GM21526 (cell line): Measurements from ENCODE around the gene KLRB1.
"Not testable (repeated sequence)": the region's sequence is repeated elsewhere in the genome, so short reads cannot be mapped to it uniquely, and the experiment has no call there.

ENCODE experiments used
- ATAC-seq: cut with Tn5 transposase; IDR thresholded peaks from one replicate; pipeline ENCODE4 v1.9.1; 2021; ENCODE audit warnings: moderate library complexity; ENCODE audit not compliant: unreplicated experiment, low FRiP score

Gene KLRB1

DNA sequence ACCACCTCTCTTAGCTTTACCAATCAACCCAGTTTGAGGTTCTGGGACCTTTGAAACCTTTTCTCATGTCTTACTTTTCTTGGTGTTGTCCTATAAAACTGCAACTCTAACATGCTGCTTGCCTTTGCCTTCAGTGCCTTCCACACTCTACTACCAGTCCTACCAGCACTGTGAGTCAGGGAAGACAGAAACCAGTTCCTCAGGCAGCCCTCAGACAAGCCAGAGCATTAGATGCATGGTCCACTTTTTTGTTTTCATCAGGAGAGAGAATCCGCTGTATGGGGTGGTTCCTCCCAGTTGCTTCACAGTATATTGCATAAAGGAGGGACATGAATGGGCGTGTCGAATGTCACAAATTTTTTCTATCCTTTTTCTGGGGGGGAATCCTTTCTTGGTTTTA, 17.3 kb upstream of the KLRB1 start:
- ATAC-seq: no peak

DNA sequence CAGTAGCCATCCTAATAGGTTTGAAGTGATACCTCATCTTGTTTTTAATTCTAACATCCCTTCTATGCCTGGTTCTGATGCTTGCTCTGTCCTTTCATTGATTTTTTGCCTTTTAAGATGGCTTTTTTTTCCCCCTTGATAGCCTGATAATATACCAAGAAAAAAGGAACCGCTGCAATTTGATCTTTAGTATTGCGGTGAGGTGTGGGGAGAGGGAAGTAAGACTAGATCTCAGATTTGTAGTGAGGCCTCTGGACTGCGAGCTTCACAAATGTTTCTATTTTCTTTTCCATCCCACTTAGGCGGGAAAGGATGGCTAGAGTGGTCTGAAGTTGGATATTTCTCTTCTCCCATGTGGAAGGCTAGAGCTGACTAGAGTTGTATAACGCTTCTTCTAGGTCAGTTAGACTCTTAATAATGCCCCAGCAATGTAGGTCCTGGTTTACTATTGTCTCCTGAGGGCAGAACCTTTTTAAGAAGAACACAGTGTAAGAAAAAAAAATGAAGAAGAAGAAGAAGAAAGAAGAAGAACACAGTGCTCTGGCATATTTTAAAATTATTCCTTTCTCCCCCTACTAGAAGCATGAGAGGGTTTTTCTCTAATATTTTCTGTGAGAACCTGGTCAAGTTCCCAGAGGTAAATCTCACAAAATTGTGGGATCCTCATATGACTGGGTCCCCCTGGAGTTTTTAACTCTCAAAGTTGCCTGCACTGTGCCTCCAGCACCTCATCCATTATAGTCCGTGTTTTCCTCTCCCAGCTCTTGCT, 11.9 kb upstream of the KLRB1 start:
- ATAC-seq: no peak

DNA sequence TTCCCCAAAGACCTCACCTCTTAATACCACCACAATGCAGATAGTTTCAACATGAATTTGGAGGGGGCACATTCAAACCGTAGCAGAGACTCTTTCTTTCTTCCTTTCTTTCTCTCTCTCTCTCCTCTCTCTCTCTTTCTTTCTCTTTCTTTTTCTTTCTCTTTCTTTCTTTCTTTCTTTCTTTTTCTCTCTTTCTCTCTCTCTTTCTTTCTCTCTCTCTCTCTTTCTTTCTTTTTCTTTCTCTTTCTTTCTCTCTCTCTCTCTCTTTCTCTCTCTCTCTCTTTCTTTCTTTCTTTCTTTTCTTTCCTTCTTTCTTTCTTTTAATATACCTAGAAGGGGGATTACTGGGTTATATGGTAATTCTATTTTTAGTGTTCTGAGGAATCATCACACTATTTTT, 11.2 kb upstream of the KLRB1 start:
- not testable (repeated sequence) for ATAC-seq

DNA sequence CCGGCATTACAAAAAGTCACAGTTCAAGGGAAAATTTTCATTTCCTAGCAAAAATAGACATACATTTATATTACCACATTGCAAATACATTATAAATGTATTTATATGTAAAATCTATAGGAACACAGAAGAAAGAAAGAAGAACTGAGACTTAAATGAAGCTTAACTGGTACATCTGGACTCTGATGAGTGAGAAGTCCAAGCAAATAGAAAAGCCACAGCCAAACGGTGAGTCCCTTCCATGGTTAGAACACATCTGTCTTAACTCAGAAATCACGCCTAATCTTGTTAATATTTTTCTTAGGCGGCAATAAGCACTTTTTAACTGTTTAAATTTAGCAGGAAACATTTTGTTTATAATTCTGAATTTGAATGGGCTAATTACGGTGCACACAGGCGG, 9.4 kb upstream of the KLRB1 start:
- no peak for ATAC-seq

DNA sequence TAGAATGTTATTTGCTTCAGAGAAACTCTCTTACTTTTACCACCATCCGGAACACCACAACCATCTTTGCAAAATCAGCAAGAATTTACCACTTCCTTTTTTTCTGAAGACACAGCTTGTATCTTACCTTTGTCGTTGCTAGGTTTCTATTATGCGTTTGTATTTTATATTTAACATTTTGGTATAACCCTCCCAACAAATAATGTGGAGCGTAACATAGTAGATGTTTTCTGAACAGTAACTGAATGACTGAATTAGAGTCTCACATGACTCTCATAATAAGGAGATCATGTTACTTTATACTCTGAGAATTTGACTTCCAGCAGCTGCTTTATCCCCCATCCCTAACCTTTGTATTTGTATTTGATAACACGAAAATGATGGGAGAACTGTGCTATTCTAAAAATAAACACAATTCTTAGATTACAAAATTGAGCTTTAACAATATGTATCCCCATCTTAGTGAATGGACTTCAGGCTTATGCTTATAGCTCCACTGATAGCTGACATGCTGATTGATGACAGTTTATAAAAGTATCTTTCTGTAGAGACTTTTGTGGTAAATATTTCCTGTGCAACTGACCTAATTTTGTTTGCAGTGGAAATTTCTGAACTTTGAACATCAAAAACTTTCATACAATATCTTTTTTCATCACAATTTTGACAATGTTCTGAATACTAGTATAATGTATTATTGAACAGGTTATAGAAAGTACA, 7.9 kb upstream of the KLRB1 start:
- no peak for ATAC-seq

DNA sequence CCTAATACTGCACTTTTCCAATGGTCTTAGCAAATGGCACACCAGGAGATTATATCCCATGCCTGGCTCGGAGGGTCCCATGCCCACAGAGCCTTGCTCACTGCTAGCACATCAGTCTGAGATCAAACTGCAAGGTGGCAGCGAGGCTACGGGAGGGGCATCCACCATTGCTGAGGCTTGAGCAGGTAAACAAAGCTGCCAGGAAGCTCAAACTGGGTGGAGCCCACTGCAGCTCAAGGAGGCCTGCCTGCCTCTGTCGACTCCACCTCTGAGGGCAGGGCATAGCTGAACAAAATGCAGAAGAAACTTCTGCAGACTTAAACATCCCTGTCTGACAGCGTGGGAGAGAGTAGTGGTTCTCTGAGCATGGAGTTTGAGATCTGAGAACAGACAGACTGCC, 2.9 kb upstream of the KLRB1 start:
- not testable (repeated sequence) for ATAC-seq

DNA sequence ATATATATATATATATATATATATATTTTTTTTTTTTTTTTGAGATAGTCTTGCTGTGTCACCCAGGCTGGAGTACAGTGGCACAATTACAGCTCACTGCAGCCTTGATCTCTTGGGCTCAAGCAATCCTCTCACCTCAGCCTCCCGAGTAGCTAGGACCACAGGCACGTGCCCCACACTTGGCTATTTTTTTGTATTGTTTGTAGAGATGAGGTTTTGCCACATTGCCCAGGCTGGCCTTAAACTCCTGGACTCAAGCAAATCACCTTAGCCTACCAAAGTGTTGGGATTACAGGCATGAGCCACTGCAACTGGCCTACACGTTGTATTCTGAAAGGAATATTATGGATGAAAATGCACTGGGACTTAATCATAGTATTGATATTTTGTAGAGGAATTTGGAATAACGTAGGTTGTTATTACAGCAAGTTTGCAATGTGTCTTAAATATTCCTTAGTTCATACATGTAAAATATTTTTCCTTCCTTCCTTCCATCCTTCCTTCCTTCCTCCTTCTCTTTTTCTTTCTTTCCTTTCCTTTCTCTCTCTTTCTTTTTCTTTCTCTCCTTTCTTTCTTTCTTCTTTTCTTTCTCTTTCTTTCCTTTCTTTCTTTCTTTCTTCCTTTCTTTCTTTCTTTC, 862 bp downstream of the KLRB1 start:
- ATAC-seq: no peak

DNA sequence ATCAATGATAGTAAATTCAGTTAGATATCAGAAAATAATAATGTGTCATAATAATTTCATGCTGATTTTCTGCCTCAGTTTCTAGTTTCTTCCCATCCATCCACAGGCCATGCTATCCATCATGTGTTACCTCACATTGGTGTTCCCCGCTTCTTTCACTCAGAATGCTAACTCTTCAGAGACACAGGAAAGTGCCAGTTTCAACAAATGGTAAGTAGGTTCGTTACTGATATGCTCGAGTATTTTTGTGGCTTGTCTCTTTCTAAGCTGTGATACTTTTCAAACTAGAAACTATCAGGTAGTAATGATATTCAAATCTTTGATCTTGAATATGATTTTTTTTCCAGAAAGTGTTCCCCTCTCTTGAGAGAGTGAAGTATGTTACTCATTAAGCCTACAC, 1.5 kb downstream of the KLRB1 start:
- ATAC-seq: no peak

DNA sequence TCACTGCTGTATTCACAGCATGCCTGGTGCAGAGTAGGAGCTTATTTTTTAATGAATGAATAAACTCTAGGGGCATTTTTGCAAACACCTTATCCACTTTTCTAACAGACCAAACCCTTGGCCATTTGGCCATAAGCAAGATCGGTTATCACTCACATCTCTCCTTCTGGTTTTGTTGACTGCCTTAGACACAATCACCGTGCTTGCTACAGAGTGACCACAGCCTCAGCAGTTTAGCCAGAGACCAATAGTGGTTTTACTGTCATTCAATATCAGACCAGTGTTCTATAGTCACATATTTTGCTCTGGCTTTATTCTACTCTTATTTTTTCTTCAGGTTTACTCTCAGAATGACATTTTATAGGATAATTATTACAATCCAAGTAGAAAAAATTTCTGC, 2.2 kb downstream of the KLRB1 start:
- ATAC-seq: no peak

DNA sequence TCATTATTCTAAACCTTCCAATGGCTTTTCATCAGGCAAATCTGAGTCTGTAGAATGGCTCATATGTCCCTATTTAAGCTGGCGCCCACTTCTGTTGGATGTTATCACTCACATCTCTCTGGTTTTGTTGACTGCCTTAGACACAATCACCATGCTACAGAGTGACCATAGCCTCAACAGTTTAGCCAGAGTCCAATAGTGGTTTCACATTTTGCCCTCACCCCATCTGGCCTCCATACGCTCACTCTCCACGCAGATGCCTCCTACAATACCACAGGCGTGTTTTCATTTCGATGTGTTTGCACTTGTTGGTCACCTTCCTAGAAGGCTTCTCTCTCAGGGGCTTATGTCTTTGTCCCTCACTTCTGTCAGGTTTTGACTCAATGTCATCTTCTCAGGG, 3.4 kb downstream of the KLRB1 start:
- no peak for ATAC-seq

DNA sequence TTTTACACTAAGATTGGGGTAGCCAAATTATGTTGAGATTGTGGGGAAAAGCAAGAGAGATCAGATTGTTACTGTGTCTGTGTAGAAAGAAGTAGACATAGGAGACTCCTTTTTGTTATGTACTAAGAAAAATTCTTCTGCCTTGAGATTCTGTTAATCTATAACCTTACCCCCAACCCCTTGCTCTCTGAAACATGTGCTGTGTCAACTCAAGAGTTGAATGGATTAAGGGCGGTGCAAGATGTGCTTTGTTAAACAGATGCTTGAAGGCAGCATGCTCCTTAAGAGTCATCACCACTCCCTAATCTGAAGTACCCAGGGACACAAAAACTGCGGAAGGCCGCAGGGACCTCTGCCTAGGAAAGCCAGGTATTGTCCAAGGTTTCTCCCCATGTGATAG, 7.3 kb downstream of the KLRB1 start:
- ATAC-seq: not testable (repeated sequence)

DNA sequence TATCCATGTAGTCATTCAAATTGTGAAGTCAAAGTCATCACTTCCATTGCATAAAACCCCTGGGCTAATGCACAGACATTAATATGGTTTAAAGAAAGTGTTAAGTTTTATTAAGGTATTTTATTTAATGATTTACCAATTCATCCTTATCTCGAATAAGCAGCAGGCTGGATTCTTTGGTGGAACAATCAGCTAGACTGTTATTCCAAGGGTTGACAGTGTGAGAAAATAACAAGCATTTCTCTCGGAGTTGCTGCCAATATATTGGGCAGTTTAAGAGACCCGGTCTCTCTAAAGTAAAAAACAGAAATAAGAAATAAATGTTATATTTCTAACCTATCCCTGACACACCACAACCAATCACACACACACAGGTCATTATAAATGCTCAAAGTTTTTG, 9.4 kb downstream of the KLRB1 start:
- no peak for ATAC-seq

DNA sequence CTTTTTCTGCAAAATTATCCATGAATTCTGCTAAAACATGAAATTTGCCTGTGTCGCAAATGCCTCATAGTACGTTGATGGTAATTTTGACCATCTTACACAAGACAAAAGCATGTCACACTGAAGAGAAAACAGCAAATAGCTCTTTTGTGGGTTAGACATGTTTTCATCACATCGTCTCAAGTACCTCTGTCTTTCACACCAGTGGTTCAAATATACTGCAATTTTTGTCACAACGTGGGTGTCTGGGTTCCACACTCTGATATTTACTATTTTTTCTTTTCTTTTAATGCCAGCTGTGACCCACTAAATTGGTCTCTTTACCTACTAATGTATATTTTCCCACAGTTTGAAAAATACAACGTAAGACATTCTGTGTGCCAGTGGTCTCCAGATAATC, 10.4 kb downstream of the KLRB1 start:
- ATAC-seq: no peak

DNA sequence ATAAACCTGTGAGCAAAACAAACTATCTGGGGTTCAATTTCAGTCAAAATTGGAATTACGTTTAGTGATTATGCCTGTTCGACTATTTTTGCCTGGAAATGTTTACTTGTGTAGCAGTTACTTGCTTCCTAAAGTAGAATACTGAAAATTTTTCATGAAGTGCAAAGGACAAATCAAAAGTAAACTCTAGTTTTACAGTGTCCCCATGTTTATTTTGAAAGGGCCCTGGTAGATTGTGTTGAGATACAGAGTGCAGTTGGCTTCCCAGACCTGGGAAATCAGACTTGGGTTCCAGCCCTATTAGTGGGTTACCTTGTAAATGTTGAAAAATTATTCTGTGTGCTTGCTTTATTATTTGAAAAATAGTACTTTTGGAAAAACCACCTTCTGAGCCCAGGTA, 17.3 kb downstream of the KLRB1 start:
- no peak for ATAC-seq

DNA sequence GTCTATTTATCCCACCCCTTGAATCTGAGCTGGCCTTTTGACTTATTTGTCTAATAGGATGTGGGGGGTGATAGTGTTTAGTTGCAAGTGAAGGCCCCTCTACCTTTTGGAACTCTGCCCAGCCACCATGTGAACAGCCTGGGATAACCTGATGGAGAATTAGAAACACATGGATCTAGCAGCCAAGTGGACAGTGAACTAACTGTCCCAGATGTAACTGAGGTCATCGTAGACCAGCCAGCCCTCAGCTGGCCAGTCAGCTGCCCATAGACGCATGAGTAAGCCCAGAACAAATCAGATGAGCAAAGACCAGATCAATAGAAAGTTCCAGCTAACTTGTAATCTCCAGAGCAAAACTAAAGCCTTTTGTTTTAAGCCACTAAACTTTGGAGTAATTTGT, 19.0 kb downstream of the KLRB1 start:
- ATAC-seq: no peak

DNA sequence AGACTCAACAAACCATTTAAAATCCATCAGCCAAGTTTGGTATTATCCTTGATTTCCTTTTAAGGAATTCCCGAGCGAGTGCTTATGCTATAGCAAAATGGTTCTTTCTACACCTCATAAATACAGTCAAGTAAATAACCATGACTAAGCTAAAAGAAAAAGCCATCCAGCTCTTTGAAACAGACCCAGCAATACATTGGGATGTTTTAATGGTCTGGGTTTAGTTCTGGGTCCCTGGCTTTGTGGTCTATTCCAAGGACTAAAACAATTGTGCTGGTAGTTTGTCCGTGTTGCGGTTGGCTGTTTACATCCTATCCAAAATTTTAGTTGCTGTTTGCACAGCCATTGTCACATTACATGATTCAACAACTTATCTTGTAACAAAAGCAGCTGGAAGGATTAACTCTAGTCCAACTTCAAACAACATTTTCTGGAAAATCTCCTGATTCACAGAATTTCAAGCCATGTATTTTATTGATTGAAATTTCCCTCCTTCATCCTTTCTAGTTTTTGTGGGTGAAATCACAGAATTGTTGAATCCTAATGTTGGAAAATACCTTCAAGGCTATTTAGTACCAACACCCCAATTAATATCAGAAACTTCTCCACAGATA, 19.6 kb downstream of the KLRB1 start:
- no peak for ATAC-seq

DNA sequence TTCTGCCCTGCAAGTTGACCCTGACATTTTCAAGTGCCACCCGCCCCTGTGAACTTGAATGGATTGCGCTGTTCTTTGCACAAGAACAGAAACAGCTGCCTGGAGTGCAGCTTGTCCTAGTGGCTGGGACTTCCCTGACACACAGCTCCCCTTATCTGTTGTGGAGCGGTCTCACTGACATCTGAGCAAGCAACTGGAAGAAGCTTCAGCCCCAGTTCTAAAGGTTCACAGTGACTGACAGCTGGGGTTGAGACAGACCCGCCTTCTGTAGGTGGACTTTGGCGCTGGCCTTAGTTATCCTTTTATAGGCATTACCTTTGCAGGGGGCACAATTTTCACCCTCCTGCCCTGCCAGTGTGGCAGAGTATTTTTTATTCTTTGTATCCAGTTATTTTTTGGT, 30.0 kb downstream of the KLRB1 start:
- not testable (repeated sequence) for ATAC-seq

DNA sequence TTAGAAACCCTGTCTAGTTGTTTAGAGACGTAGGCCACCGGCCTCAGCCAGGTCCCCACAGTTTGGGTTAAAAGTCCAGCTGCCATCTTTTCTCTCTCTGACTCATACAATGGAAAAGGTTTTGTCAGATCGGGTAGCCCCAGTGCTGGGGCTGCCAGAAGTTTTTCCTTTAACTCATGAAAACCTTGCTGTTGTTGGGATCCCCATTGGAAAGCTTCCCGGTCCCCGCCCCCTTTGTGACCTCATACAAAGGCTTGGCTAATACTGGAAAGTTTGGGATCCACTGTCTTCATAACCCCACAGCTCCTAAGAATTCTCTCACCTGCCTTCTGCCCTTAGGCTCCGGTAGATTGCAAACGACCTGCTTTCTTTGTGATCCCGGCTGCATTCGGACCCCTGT, 40.6 kb downstream of the KLRB1 start:
- not testable (repeated sequence) for ATAC-seq

DNA sequence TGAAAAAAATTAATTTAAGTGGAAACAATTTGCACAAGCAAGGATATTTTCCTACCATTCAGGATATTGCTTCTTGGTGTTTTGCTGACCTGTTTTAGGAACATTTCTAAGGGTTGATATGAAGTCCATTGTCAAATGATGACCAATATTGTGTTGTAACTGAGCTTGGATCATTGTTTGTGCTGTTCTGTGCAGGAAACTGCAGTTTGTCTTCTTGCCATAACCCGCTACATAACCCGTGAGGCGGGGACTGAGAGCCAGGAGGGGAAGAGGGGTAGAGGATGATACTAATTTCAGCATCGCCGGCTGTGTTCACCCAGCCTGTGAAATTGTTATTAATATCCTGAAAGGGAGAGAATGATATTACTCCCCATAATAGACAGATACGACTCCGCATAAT, 41.6 kb downstream of the KLRB1 start:
- not testable (repeated sequence) for ATAC-seq

DNA sequence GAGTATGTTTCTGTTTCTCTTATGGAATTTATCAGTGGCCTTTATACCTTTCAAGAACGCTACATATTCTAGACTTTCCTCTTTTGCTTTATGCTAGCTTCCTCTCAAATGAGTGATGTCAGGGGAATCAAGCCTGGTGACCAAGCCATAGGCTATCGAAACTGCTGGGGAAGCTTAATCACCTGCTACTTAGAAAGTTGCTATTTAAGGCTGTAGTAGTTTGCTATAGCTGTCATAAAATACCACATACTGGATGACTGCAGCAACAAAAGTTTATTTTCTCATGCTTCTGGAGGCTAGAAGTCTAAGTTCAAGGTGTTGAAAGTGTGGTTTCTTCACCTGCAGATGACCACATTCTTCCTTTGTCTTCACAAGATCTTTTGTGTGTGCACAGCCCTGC, 43.3 kb downstream of the KLRB1 start:
- not testable (repeated sequence) for ATAC-seq

DNA sequence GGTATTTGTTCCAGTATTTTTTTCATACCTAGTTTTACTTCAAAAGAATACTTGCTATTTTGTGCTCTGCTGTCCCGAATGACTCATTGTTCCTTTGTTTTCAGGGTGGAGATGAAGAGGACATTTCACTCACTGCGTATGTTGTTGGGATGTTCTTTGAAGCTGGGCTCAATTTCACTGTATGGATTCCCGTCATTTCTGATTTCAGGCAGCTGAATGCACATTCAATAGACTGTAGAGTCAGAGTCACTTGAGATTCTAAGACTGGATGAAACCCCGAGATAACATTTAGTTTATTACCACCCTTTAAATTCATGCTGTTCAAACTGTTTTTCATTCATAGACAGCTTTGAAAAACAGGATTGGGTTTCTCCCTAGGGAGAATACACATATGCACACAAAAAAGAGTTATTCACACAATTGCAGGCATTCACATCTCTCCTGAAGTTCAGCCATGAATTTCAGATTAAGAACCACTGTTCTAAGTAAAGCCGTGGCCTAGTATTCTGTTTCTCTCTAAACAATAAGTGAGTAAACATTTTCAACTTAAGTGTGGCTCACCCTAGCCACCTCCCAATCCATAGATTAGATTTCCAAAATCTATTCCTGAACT, 44.8 kb downstream of the KLRB1 start:
- ATAC-seq: not testable (repeated sequence)
